ENCODE measurements around the gene UNC13D. TPM values are rescaled to one million over a fixed set of nuclear protein-coding genes. Genes with fewer than 3 reads are reported as not detected.
A peak's percentile ranks its signal among the peaks of the same experiment; 100 is the strongest.

The UNC13D gene
- total RNA-seq, 2 experiments from 2014 or later = 8.0 to 17.8 TPM

- CTCF ChIA-PET (ENCODE audit: unreplicated experiment) = interaction anchor here (0.6 to 1.6 kb wide), 4 partner anchors 14 to 540 kb away, joined by 4 to 5 read pairs (median 4); no protein-coding TSS in a partner anchor
- intact Hi-C loops (cut with micrococcal nuclease; ENCODE audit: unreplicated experiment) = no loop called here
- POLR2A ChIA-PET = interaction anchor here (0.6 to 1.5 kb wide), 4 partner anchors 16 to 65 kb away, joined by 3 to 4 read pairs (median 4); partner anchors contain the start of genes GALK1 and WBP2
- Histone ChIP-seq H4K20me1 (ENCODE audit: insufficient read depth, low read length) (no peaks in the 10 kb centered on the region), H3K4me1 (ENCODE audit: insufficient read depth, low read length, poor library complexity, severe bottlenecking) (peaks cover 30% of the 10 kb centered on the region), H3K27ac (ENCODE audit: low read depth, low read length, poor library complexity, severe bottlenecking) (no peak overlapping the region), H3K36me3 (ENCODE audit: insufficient read depth, low read length) (peaks cover 5% of the 10 kb centered on the region; the same call in 1 of the 2 replicates), H3K9me3 (ENCODE audit: low read length) (no peaks in the 10 kb centered on the region), H3K9me2 (ENCODE audit: insufficient read depth, low read length) (no peaks in the 10 kb centered on the region), H3K4me3 (ENCODE audit: low read depth, low read length, poor library complexity, severe bottlenecking) (no peak overlapping the region), H3K79me2 (ENCODE audit: insufficient read depth, low read depth, low read length) (no peaks in the 10 kb centered on the region), H2AFZ (ENCODE audit: low read length) (no peak overlapping the region), H3K4me2 (ENCODE audit: low read length) (no peak overlapping the region)
- BruUV-seq (replicated peaks) = no TSS peak
- peak; percentile 55 for DNase-seq (ENCODE audit: low spot score)
- TF ChIP-seq CTCF (conservative IDR thresholded peaks at IDR 0.05; ENCODE audit: low read length) (peak; percentile 87), EZH2phosphoT487 (IDR thresholded peaks at IDR 0.05; ENCODE audit: borderline replicate concordance, low read depth, low read length) (no peak)
Observed at GRCh38 chr17:75830164-75831031, 13.8 kb downstream of the UNC13D start.

- no peak for DNase-seq (ENCODE audit: low spot score)
- Histone ChIP-seq H4K20me1 (ENCODE audit: insufficient read depth, low read length) (no peaks in the 10 kb centered on the region), H3K79me2 (ENCODE audit: insufficient read depth, low read depth, low read length) (no peaks in the 10 kb centered on the region), H3K9me2 (ENCODE audit: insufficient read depth, low read length) (no peaks in the 10 kb centered on the region), H3K4me1 (ENCODE audit: insufficient read depth, low read length, poor library complexity, severe bottlenecking) (peaks cover 30% of the 10 kb centered on the region), H3K36me3 (ENCODE audit: insufficient read depth, low read length) (peaks cover 5% of the 10 kb centered on the region; the same call in 1 of the 2 replicates), H3K9me3 (ENCODE audit: low read length) (no peaks in the 10 kb centered on the region), H3K4me3 (ENCODE audit: low read depth, low read length, poor library complexity, severe bottlenecking) (no peak overlapping the region), H3K4me2 (ENCODE audit: low read length) (no peak overlapping the region), H2AFZ (ENCODE audit: low read length) (no peak overlapping the region), H3K27ac (ENCODE audit: low read depth, low read length, poor library complexity, severe bottlenecking) (no peak overlapping the region)
- TF ChIP-seq EZH2phosphoT487 (IDR thresholded peaks at IDR 0.05; ENCODE audit: borderline replicate concordance, low read depth, low read length) (no peak), CTCF (conservative IDR thresholded peaks at IDR 0.05; ENCODE audit: low read length) (no peak)
- POLR2A ChIA-PET = interaction anchor here (1.1 to 1.5 kb wide), 2 partner anchors 50 to 65 kb away, joined by 3 to 4 read pairs; partner anchors contain the start of gene GALK1
- intact Hi-C loops (cut with micrococcal nuclease; ENCODE audit: unreplicated experiment) = no loop called here
- CTCF ChIA-PET (ENCODE audit: unreplicated experiment) = interaction anchor here (0.6 to 1.6 kb wide), 3 partner anchors 50 to 541 kb away, joined by 4 to 5 read pairs (median 4); no protein-coding TSS in a partner anchor
- BruUV-seq (replicated peaks) = no TSS peak
Observed at GRCh38 chr17:75829747-75830146, 14.5 kb downstream of the UNC13D start.

Measured in OCI-LY7 (cell line).